ENCODE results near the gene C5orf15. TPM values are rescaled to one million over a fixed set of nuclear protein-coding genes. Genes with fewer than 3 reads are reported as not detected.

C5orf15 gene
- polyA plus RNA-seq, 1 donor (not counting 4 experiments of a cell fraction or from before 2014, with no cell fraction given), result 86.9 TPM

- FAIRE-seq, result no peak
- DNase-seq (ENCODE audit: low read depth, low spot score), result no peak
- no peaks in the 10 kb centered on the region for H3K79me2 ChIP-seq (ENCODE audit: control insufficient read depth, insufficient read depth, low read length)
- no peaks in the 10 kb centered on the region for H3K9me3 ChIP-seq (ENCODE audit: control insufficient read depth, low read depth, low read length)
- H2AFZ ChIP-seq (ENCODE audit: control insufficient read depth, low read length), result no peak overlapping the region
- TF ChIP-seq EZH2 (IDR thresholded peaks at IDR 0.05; ENCODE audit: low read length), result no peak
- TF ChIP-seq, protein P1, sequence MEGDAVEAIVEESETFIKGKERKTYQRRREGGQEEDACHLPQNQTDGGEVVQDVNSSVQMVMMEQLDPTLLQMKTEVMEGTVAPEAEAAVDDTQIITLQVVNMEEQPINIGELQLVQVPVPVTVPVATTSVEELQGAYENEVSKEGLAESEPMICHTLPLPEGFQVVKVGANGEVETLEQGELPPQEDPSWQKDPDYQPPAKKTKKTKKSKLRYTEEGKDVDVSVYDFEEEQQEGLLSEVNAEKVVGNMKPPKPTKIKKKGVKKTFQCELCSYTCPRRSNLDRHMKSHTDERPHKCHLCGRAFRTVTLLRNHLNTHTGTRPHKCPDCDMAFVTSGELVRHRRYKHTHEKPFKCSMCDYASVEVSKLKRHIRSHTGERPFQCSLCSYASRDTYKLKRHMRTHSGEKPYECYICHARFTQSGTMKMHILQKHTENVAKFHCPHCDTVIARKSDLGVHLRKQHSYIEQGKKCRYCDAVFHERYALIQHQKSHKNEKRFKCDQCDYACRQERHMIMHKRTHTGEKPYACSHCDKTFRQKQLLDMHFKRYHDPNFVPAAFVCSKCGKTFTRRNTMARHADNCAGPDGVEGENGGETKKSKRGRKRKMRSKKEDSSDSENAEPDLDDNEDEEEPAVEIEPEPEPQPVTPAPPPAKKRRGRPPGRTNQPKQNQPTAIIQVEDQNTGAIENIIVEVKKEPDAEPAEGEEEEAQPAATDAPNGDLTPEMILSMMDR (optimal IDR thresholded peaks at IDR 0.05 in 1 of 3, IDR thresholded peaks at IDR 0.05 in 1 of 3, conservative IDR thresholded peaks at IDR 0.05 in 1 of 3; ENCODE audit: extremely low read depth in 1 of 3, insufficient read depth in 2 of 3, low read length in 3 of 3), result no peak
- H4K20me1 ChIP-seq (ENCODE audit: control insufficient read depth, extremely low read depth, insufficient read depth, low read length), result no peaks in the 10 kb centered on the region
- no peaks in the 10 kb centered on the region for H3K9me1 ChIP-seq (ENCODE audit: control insufficient read depth, extremely low read depth, insufficient read depth, low read length)
- no peaks in the 10 kb centered on the region for H3K4me1 ChIP-seq (ENCODE audit: control insufficient read depth, extremely low read depth, insufficient read depth, low read length)
- H3K9ac ChIP-seq (ENCODE audit: control insufficient read depth, extremely low read depth, insufficient read depth, low read length), result no peak overlapping the region
- peaks cover 5% of the 10 kb centered on the region for H3K27me3 ChIP-seq (ENCODE audit: control insufficient read depth, extremely low read depth, insufficient read depth, low read length)
- no peak overlapping the region for H3K4me3 ChIP-seq (ENCODE audit: control insufficient read depth in 2 of 3, extremely low read depth in 1 of 3, insufficient read depth in 2 of 3, low read depth in 1 of 3, low read length in 3 of 3)
- H3K4me2 ChIP-seq (ENCODE audit: control insufficient read depth, extremely low read depth, insufficient read depth, low read depth, low read length), result no peak overlapping the region
- H3K27ac ChIP-seq (ENCODE audit: control insufficient read depth, insufficient read depth, low read length), result no peak overlapping the region
- dilution Hi-C loops (cut with MboI; ENCODE audit: extremely low pct_ligation_motif_present, low sequenced_read_pairs), result no loop called here
- no peaks in the 10 kb centered on the region for H3K36me3 ChIP-seq (ENCODE audit: control insufficient read depth in 2 of 2, extremely low read depth in 1 of 2, insufficient read depth in 2 of 2, low read length in 2 of 2)
Measured at GRCh38 chr5:133906303-133906702, 62.1 kb downstream of the C5orf15 start.

Other genes starting within 250 kb of the C5orf15 start
- 160 to 305 TPM (median 300 TPM) in 3 replicates for gene VDAC1, start 36.4 kb upstream of the C5orf15 start, polyA plus RNA-seq
- gene TCF7, start 146.1 kb upstream of the C5orf15 start, polyA plus RNA-seq, result 0.23 to 0.84 TPM (median 0.83 TPM) in 3 replicates
- 318 to 558 TPM (median 444 TPM) in 3 replicates for gene SKP1, start 208.3 kb upstream of the C5orf15 start, polyA plus RNA-seq